PC-3 (cell line): ENCODE measurements around the gene ALAD. TPM values are rescaled to one million over a fixed set of nuclear protein-coding genes. Genes with fewer than 3 reads are reported as not detected.

Source experiments
- ATAC-seq: fragments of 200-7000 bp; cut with Tn5 transposase; 2 replicates; pipeline ENCODE4 v1.9.1; 2020; ENCODE audit warnings: mild to moderate bottlenecking, moderate library complexity
- BruUV-seq: library from RNA; stranded (reverse); fragments of 400-500 nt; replicated peaks from 2 replicates; lab custom pipeline; 2021; lab: Mats Ljungman, UMichigan
- CTCF ChIA-PET: fragments of 300-600 bp; sonication (Branson Sonifier 250); formaldehyde crosslinking; loops from one replicate; lab custom pipeline; 2022; ENCODE audit warnings: antibody characterized with exemption; lab: Charles Lee
- POLR2A ChIA-PET: fragments of 300-600 bp; sonication (Branson Sonifier 250); formaldehyde crosslinking; loops from one replicate; lab custom pipeline; 2022; ENCODE audit warnings: antibody characterized with exemption; ENCODE audit not compliant: unreplicated experiment; lab: Charles Lee
- DNase-seq: peaks from one replicate; pipeline ENCODE4 v3.0.0-alpha.2; 2015
- H2AFZ ChIP-seq: fragments of 300-600 bp; sonication (generic); 2 replicates; pipeline ENCODE4 v1.6.0; 2016; ENCODE audit warnings: antibody characterized with exemption, low read length
- H3F3A ChIP-seq: fragments of 300-600 bp; sonication (generic); one replicate; pipeline ENCODE4 v1.6.0; 2017; ENCODE audit warnings: antibody characterized with exemption, low read length, control low read depth, mild to moderate bottlenecking; ENCODE audit not compliant: unreplicated experiment
- H3K27ac ChIP-seq: fragments of 300-600 bp; sonication (generic); 2 replicates; pipeline ENCODE4 v1.5.1; 2016; ENCODE audit warnings: mild to moderate bottlenecking, low read length
- H3K27me3 ChIP-seq: fragments of 300-600 bp; sonication (generic); 2 replicates; pipeline ENCODE4 v1.6.1; 2016; ENCODE audit warnings: low read length, mixed read lengths
- H3K36me3 ChIP-seq: fragments of 300-600 bp; sonication (generic); 2 replicates; pipeline ENCODE4 v1.6.1; 2016; ENCODE audit warnings: low read depth, mixed run types, low read length, mixed read lengths
- H3K4me1 ChIP-seq: fragments of 300-600 bp; sonication (generic); 2 replicates; pipeline ENCODE4 v1.5.1; 2016; ENCODE audit warnings: low read length; ENCODE audit not compliant: insufficient read depth
- H3K4me2 ChIP-seq: fragments of 300-600 bp; sonication (generic); 2 replicates; pipeline ENCODE4 v1.6.0; 2016; ENCODE audit warnings: low read length
- H3K4me3 ChIP-seq: fragments of 300-600 bp; sonication (generic); 2 replicates; pipeline ENCODE4 v1.5.1; 2016; ENCODE audit warnings: mild to moderate bottlenecking, low read length, mixed read lengths
- H3K79me2 ChIP-seq: fragments of 300-600 bp; sonication (generic); 2 replicates; pipeline ENCODE4 v1.6.1; 2017; ENCODE audit warnings: low read length, mixed read lengths
- H3K9ac ChIP-seq: fragments of 300-600 bp; sonication (generic); 2 replicates; pipeline ENCODE4 v1.6.0; 2016; ENCODE audit warnings: mild to moderate bottlenecking, low read length
- H3K9me2 ChIP-seq: fragments of 300-600 bp; sonication (generic); replicated peaks from 2 replicates; pipeline ENCODE4 v1.6.1; 2016; ENCODE audit warnings: mixed run types, low read length, mixed read lengths
- H3K9me3 ChIP-seq: fragments of 300-600 bp; sonication (generic); 2 replicates; pipeline ENCODE4 v1.6.1; 2016; ENCODE audit warnings: low read length, mixed read lengths
- H4K20me1 ChIP-seq: fragments of 300-600 bp; sonication (generic); 2 replicates; pipeline ENCODE4 v1.6.1; 2016; ENCODE audit warnings: low read length, mixed read lengths
- CTCF ChIP-seq: fragments of 300-600 bp; sonication (generic); conservative IDR thresholded peaks from 2 replicates; pipeline ENCODE4 v1.5.1; 2017; ENCODE audit warnings: antibody characterized with exemption, low read depth, mild to moderate bottlenecking, low read length
- EZH2 ChIP-seq: fragments of 300-600 bp; sonication (generic); IDR thresholded peaks from one replicate; pipeline ENCODE4 v1.6.1; 2017; ENCODE audit warnings: antibody characterized with exemption, mild to moderate bottlenecking, low read length; ENCODE audit not compliant: unreplicated experiment
- EZH2phosphoT487 ChIP-seq: fragments of 300-600 bp; sonication (generic); IDR thresholded peaks from 2 replicates; pipeline ENCODE4 v1.6.1; 2018; ENCODE audit warnings: mild to moderate bottlenecking, antibody characterized with exemption, low read length, borderline replicate concordance
- intact Hi-C: fragments of 100-400 bp; cut with micrococcal nuclease; formaldehyde crosslinking; loops from 2 replicates; pipeline ENCODE4 v1.9.0; 2023
- total RNA-seq: library from RNA; depleted of rRNA; stranded (reverse); fragments of >200 nt; gene quantifications from 2 replicates; pipeline ENCODE4 v1.2.3, GENCODE V29; 2014

ALAD gene
- total RNA-seq, 1 experiment from 2014 or later, result 7.9 TPM

- DNase-seq (no peak), ATAC-seq (no peak)
- H3F3A ChIP-seq, result no peaks in the 10 kb centered on the region
- ChIA-PET CTCF (no interaction called here), POLR2A (no interaction called here)
- intact Hi-C loops, result no loop called here
- no peak overlapping the region for H3K9ac ChIP-seq
- H3K27ac ChIP-seq, result no peak overlapping the region
- no peaks in the 10 kb centered on the region for H3K36me3 ChIP-seq
- peaks cover 13% of the 10 kb centered on the region for H3K4me1 ChIP-seq
- no peak for TF ChIP-seq EZH2phosphoT487
- TF ChIP-seq CTCF, result no peak
- TF ChIP-seq EZH2, result no peak
- no peak overlapping the region for H2AFZ ChIP-seq
- no peak overlapping the region for H3K4me2 ChIP-seq
- no peaks in the 10 kb centered on the region for H3K9me3 ChIP-seq
- no peaks in the 10 kb centered on the region for H3K9me2 ChIP-seq
- H3K79me2 ChIP-seq, result no peaks in the 10 kb centered on the region
- H3K27me3 ChIP-seq, result no peaks in the 10 kb centered on the region
- no peak overlapping the region for H3K4me3 ChIP-seq
- no TSS peak for BruUV-seq
- H4K20me1 ChIP-seq, result no peaks in the 10 kb centered on the region
Observed at GRCh38 chr9:113363336-113363735, 37.7 kb downstream of the ALAD start.

- TF ChIP-seq EZH2phosphoT487, result no peak
- no peak for TF ChIP-seq EZH2
- no peak for TF ChIP-seq CTCF
- H3K4me2 ChIP-seq, result 0 out of 2 replicates have a peak overlapping the region, but pooled peaks have one; percentile 51
- ATAC-seq (peak; percentile 95), DNase-seq (peak; percentile 37)
- no peaks in the 10 kb centered on the region for H3K36me3 ChIP-seq
- no peak overlapping the region for H2AFZ ChIP-seq
- H3F3A ChIP-seq, result no peaks in the 10 kb centered on the region
- BruUV-seq, result no TSS peak
- H4K20me1 ChIP-seq, result no peaks in the 10 kb centered on the region
- H3K27me3 ChIP-seq, result no peaks in the 10 kb centered on the region
- no peak overlapping the region for H3K4me3 ChIP-seq
- no peaks in the 10 kb centered on the region for H3K9me2 ChIP-seq
- H3K9me3 ChIP-seq, result no peaks in the 10 kb centered on the region
- ChIA-PET CTCF (no interaction called here), POLR2A (no interaction called here)
- H3K27ac ChIP-seq, result no peak overlapping the region
- peaks cover 13% of the 10 kb centered on the region for H3K4me1 ChIP-seq
- H3K9ac ChIP-seq, result no peak overlapping the region
- no peaks in the 10 kb centered on the region for H3K79me2 ChIP-seq
- intact Hi-C loops, result no loop called here
Observed at GRCh38 chr9:113361304-113362018, 39.6 kb downstream of the ALAD start.

DNA sequence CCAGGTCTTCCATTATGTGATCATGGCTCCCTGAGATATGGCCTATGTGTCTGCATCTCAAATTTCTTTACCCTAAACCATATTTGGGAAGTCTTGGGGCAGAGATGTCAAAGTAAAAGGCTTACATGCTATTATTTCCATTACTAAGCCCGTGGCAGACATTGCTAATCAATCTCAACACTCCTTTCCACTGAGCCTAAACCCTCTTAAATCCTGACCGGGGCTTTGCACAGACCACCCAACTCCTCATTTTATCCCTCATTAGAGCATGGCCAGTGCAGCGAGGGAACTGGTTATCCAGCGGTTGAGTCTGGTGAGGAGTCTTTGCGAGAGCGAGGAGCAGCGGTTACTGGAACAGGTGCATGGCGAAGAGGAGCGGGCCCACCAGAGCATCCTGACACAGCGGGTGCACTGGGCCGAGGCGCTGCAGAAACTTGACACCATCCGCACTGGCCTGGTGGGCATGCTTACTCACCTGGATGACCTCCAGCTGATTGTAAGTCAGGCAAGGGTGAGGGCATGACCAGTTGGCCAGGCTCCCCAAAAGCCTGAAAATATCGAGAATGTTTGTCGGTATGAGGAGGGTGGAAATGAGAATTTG, 40.7 kb downstream of the ALAD start:
- Histone ChIP-seq H3K79me2 (no peaks in the 10 kb centered on the region), H3K36me3 (no peaks in the 10 kb centered on the region), H3K9me2 (no peaks in the 10 kb centered on the region), H2AFZ (no peak overlapping the region), H4K20me1 (no peaks in the 10 kb centered on the region), H3K4me3 (no peak overlapping the region), H3K4me2 (no peak overlapping the region), H3K27ac (no peak overlapping the region), H3K27me3 (no peaks in the 10 kb centered on the region), H3K9me3 (no peaks in the 10 kb centered on the region), H3K9ac (no peak overlapping the region), H3K4me1 (peaks cover 13% of the 10 kb centered on the region), H3F3A (no peaks in the 10 kb centered on the region)
- intact Hi-C loops, result no loop called here
- POLR2A ChIA-PET, result no interaction called here
- DNase-seq (no peak), ATAC-seq (no peak)
- TF ChIP-seq EZH2 (no peak), CTCF (no peak), EZH2phosphoT487 (no peak)
- no TSS peak for BruUV-seq
- CTCF ChIA-PET, result no interaction called here
